HG02973 (cell line): ENCODE data around the gene SERINC3.
"Not testable (repeated sequence)": the region's sequence is repeated elsewhere in the genome, so short reads cannot be mapped to it uniquely, and the experiment has no call there.

Experiments
- ATAC-seq: cut with Tn5 transposase; IDR thresholded peaks from one replicate; pipeline ENCODE4 v1.9.1; 2021; ENCODE audit warnings: moderate library complexity; ENCODE audit not compliant: unreplicated experiment

The SERINC3 gene

DNA sequence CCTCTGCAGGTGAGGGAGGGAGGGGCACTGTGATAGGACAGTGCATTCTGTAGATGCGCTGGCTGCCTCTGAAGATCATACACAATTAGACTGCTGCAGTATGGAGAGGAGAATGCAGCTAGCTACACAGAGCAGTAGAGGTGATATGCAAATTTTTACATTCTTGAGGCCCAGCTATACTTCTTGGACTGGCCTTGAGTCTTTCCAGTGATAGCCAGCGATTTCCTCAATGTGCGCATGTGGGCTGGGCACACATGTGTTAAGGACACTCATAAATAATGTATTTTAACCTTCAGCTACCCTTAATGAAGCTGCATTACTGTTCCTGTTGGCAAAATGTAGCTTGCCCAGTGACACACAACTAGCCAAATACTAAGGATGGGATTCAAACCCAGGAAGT, 27.2 kb downstream of the SERINC3 start:
- ATAC-seq, result no peak

DNA sequence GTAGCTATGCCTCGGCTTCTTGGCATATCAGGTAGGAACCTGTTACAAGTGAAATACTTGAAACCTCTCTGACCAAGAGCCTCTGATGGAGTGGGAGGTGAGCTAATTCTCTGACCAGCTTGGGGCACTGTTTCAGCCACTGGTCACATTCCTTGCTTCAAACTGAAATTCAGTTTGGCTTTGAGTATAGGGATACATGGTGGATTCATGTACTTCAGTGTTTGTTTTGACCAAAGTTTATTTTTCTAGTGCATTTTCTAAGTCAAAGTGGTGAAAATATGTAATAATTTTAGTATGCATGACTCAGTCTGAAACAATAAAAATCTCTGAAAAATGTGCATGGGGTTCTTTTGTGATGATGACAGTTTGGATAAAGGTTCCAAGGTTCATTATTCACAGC, 27.6 kb downstream of the SERINC3 start:
- no peak for ATAC-seq

DNA sequence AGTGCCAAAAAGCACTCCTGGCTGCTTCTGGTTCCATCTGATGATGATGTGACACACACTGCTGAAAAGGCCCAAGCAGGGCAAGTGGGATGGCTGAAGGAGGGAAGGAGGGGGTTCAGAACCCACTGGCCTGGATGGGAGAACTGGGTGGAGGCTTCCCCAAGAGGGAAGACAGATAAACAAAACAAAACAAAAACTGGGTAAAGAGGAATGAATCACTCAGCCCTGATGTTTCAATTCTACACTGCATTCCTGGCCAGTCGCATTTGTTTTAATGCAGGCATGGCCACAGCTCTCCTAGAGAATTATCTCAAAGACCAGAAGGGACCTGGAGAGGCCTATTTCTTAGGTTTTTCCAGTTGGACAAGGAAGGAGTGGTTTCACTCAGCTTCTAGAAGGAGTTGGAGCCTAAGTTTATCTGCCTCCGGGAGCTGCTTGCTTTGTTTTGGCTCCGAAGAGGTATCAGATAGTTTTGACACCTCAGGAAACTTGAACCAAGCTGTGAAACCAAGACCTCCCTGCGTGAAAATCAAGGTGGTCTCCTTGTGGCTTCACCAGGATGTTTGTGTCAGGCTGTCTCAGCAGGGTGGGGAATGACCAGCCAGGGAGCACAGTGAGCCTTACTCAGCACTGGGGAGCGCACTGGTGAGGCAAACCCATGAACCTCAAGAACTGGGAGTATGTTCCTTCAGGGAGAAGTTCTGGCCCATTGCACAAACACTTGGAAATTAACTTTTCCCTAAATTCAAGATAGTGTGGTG, 30.1 kb downstream of the SERINC3 start:
- no peak for ATAC-seq

DNA sequence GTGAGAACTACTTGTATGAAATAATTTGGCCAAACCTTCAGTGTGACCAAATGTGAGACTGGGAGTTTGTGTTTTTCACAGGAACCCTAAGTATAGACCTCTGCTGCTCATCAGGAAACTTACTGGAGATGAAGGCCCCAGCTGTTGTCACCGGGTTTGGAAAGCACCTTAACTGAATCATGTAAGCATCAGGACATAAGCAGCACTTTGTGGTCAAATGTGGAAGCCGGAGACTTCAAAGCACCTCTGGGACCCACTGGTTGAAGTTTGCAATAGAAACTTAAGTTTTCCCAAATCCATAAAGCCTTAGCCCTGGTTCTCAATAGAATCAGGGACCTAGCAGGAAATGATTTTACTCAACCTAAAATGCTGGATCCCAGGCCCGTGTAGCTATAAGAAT, 31.9 kb downstream of the SERINC3 start:
- ATAC-seq, result no peak

DNA sequence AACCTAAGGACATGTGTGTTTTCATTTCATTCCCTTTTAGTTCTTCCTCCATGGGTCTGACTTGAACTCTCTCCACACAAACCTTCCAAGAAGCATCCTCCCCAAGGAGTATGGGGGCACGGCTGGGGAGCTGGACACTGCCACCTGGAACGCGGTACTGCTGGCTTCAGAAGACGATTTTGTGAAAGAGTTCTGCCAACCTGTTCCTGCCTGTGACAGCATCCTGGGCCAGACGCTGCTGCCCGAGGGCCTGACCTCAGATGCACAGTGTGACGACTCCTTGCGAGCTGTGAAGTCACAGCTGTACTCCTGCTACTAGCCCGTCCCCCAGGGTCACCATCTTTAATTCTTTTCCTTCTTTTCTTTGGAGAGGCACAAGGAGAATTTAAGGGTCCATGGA, 32.6 kb downstream of the SERINC3 start:
- ATAC-seq, result no peak

DNA sequence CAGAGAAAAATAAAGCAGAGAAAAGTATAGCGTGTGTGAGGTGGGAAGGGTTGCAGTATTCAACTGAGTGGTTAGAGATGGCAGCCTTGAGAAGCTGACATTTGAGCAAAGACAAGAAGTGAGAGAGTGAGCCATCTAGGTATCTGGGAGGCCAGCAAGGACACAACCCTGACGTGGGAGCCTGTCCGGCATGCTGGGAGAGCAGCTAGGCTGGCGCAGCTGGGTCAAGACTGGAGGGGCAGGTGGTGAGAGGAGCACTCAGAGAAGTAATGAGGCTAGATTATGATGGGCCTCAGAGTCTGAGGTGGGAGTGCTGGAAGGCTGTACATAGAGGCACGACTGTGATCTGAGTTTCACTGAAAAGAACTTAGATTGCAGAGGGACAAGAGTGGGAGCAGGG, 33.3 kb downstream of the SERINC3 start:
- no peak for ATAC-seq

- no peak for ATAC-seq
Measured at GRCh38 chr20:44485830-44486198, 36.1 kb downstream of the SERINC3 start.

GRCh38 chr20:44485078-44485829, 36.6 kb downstream of the SERINC3 start:
- ATAC-seq, result no peak

DNA sequence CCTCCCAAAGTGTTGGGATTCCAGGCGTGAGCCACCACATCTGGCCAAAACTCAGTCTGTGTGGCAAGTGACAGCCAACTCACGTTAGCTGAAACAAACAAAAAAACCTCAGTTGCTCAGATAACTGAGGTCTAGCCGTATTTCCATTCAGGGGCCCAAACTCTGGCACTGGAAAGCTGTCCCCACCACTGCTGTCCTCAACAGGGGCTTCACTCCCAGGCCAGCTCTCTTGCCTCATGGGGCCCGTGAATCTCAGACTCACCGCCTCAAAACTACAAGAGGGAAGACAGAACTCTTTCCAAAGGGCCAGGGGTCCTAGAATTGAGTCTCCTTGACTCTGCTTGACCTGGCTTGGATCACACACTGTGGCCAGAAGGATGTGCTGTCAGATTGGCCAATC, 38.8 kb downstream of the SERINC3 start:
- no peak for ATAC-seq

DNA sequence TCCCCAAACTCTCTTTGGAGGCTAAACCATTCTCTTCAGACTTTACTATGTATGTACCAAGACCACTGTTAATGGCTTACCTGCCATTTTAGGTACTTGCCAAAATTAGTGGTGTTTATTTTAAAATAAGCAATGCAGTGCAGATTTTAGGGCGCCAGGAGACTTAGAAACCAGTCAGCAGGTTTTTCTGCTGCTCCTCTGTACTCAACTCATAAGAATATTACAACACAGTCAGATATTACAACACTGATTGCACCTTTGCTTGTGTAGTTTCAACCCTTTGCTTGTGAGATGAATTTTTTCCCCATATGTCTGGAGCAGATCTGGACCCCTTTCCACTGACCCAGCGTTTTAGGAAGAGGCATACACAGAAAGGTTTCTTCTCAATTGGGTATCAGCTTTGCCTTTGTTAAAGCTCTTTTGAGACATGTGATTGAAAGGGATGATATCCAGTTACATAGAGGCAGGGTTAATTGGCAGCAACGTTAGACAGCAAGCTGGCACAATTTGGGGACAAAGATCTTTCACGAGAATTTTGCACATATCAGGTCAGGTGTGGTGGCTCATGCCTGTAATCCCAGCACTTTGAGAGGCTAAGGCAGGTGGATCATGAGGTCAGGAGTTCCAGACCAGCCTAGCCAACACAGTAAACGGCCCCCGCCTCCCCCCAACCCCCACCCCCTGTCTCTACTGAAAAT, 40.0 kb downstream of the SERINC3 start:
- ATAC-seq, result no peak

GRCh38 chr20:44480097-44480496, 41.8 kb downstream of the SERINC3 start:
- ATAC-seq, result no peak

DNA sequence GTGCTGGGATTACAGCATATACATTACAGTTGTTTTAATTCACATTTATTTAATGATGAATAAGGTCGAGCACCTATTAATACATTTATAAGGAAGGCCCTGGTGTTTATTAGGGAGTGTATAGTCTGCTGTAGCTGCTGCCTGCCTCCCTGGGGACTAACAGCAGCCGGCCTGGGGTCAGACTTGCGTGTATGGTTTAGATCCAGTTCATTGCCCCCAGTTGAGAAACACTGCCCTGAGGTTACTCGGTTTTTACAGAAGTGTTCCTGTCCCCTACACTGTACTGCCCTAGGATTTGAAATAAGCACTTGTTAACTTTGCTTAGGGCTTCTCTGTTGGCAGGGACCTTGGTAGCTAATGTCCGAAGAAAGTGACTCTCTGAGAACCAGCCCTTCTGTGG, 42.2 kb downstream of the SERINC3 start:
- no peak for ATAC-seq

DNA sequence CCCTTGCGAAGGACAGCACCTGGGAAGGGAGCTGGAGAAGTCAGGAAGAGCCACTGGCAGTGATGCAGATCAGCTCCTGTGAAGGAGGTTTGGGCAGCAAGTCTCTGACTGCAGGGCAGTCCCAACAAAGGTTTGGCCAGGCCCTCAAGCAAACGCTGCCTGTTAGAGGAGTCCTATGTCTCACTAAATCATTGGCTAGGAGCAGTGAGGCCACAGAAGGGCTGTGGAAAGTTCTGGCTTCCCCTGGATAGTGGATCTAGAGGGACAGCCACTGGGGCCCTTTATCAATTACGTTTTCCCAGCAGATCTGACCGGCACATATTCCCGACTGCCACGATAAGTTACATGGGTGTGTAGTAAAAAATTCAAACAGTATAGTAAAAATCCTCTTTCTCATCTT, 43.7 kb downstream of the SERINC3 start:
- no peak for ATAC-seq

DNA sequence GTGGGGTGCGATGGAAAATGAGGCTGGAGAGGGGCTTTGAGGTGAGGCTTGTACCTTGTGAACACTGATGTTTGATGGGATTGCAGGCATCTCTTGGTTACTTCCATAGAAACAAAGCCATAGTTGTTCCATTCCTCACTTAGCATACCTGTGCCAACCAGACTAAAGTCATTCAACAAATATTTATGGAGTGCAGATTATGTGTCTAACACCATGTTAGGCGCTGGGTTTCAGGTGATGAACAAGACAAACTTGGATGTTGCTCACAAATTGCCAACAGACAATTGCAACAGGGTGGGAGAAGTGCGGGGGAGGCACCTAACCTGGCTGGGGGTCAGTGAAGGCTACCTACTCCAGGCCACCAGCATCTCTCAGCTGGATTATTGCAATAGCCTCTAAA, 44.7 kb downstream of the SERINC3 start:
- ATAC-seq, result no peak

DNA sequence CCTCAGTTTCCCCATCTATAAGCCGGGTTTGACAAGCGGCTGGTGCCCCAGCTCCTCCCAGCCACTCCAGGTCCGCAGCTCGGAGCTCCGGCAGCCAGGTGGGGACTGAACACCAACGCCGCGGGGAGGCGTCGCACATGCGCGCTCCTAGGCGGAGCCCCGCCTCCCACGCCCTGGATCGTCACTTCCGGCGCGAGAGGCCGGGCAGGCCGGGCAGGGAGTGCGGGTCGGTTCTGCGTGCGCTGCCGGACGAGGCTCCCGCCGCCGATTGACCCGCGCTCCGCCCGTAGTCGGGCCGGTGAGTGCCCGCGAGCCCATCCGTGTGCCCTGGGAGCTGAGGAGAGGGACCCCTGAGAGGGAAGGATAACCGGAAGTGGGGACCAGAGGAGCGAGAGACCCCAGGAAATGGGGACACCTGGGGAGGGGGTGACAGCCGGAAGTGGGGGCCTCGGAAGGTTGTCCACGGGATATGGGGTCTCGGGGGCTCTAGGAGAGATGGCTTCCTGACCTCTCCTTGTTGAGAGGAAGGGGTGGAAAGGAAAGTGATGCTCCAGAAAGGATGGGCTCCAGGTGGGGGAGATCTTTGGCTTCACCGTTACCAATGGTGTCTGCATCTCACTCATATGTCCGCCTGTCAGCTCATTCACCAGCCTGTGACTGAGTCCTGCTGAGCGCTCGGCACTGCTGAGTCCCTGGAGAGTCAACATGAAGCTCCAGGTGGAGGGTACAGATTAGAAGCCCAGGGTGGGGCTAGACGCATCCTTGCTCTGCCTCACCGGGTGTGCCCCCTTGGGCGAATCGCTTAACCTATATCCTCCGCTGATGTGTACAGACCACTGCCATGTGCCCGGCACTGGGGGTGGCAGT, 45.9 kb downstream of the SERINC3 start, which contains the start of gene TTPAL:
TTPAL (plus strand) TSS at position 181 of the 867 bp plus-strand sequence. CDS start 4,126 bp downstream, outside the sequence.
- peak; percentile 94 for ATAC-seq

DNA sequence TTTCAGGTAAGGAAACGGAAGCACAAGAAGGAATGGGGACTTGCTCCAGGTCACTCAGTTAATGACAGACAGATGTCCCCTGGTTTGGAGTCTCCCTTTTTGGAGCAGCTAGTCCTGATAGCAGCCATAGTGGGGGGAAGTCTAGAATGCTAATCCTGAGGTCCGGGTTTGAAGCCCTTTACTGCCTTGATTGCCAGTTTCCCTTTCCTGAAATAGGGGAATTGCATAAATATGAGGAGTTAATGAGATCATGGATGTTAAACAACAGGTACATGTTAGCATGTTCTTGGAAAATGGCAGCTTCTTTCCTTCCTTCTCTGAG, 46.5 kb downstream of the SERINC3 start:
- ATAC-seq, result no peak

GRCh38 chr20:44472283-44472682, 49.6 kb downstream of the SERINC3 start:
- ATAC-seq, result not testable (repeated sequence)

GRCh38 chr20:44471481-44471882, 50.4 kb downstream of the SERINC3 start:
- ATAC-seq, result no peak

- ATAC-seq, result no peak
Measured at GRCh38 chr20:44470327-44470726, 51.5 kb downstream of the SERINC3 start.

DNA sequence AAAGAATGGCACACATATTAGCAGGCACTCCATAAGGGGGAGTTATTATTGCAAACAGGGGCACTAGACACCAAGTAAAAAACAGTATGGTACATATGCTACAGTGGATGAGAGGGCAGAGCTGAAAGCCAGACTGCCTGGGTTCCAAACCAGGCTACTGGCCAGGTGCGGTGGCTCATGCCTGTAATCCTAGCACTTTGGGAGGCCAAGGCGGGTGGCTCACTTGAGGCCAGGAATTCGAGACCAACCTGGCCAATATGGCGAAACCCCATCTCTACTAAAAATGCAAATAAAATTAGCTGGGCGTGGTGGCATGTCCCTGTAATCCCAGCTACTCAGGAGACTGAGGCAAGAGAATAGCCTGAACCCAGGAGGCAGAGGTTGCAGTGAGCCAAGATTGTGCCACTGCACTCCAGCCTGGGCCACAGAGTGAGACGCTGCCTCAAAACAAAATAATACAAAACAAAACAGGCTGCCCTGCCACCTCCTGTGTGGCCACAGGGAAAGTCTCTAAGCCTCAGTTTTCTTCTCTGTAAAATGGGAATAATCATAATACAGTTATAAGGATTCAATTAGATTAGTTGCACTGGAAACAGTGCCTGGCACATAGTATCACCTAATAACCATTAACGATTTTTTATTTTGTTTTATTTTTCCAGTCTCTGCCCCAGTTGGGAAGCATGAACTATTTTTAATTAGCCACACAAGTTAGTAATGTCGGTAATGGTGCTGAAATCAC, 53.7 kb downstream of the SERINC3 start:
- ATAC-seq, result no peak
